K562 (cell line): ENCODE measurements around the gene TELO2.

ENCODE experiments used
- POLR2A ChIP-seq: fragments of 450-650 bp; conservative IDR thresholded peaks from 2 replicates; pipeline ENCODE4 v1.6.1; 2016
- TOE1 ChIP-seq, 2 experiments: fragments of 450-650 bp in 1 of 2; sonication (generic) in 1 of 2; formaldehyde crosslinking in 1 of 2; IDR thresholded peaks; 2 replicates each; pipeline versions ENCODE4 v1.7.1 to v1.8.0; 2016 to 2022; ENCODE audit warnings: borderline replicate concordance in 2 of 2, mild to moderate bottlenecking in 2 of 2, antibody characterized with exemption in 1 of 2, inconsistent platforms in 1 of 2, low read depth in 1 of 2, missing genetic modification reagents in 1 of 2, moderate library complexity in 1 of 2
- TF ChIP-seq, protein P1 (sequence below): fragments of 450-650 bp; IDR thresholded peaks from 2 replicates; pipeline ENCODE4 v1.6.1; 2017; ENCODE audit warnings: antibody characterized with exemption

DNA sequence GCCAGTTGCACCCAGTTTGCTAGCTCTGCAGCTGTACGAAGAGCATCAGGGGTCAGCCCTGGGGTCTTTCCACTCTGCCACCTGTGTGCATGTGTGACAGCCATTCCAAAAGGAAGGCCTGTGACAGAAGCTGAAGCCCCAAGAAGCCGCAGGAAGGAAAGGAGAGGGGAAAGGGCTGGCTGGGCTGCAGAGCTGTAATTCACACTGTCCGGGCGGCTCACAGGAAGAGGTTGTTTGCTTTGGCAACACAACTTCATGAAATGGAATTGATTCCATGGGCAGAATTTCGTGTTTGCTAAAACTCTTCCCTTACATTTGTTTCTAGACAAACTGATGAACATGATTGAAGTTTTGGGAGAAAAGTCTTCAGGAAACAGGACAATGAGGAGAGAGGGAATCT is 55.1 kb downstream of the TELO2 start:
- TF ChIP-seq POLR2A (no peak), TOE1 (IDR thresholded peaks at IDR 0.05; ENCODE audit: borderline replicate concordance) (no peak), TOE1 (CRISPR knock-in tag; IDR thresholded peaks at IDR 0.05; ENCODE audit: borderline replicate concordance, low read depth) (no peak)
- TF ChIP-seq, protein P1, sequence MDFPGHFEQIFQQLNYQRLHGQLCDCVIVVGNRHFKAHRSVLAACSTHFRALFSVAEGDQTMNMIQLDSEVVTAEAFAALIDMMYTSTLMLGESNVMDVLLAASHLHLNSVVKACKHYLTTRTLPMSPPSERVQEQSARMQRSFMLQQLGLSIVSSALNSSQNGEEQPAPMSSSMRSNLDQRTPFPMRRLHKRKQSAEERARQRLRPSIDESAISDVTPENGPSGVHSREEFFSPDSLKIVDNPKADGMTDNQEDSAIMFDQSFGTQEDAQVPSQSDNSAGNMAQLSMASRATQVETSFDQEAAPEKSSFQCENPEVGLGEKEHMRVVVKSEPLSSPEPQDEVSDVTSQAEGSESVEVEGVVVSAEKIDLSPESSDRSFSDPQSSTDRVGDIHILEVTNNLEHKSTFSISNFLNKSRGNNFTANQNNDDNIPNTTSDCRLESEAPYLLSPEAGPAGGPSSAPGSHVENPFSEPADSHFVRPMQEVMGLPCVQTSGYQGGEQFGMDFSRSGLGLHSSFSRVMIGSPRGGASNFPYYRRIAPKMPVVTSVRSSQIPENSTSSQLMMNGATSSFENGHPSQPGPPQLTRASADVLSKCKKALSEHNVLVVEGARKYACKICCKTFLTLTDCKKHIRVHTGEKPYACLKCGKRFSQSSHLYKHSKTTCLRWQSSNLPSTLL = no peak
